ENCODE data around the gene ELL2. TPM values are rescaled to one million over a fixed set of nuclear protein-coding genes. Genes with fewer than 3 reads are reported as not detected.

The ELL2 gene
- total RNA-seq, 1 experiment from 2014 or later = 27.5 TPM

- Mint-ChIP-seq H3K9me3 (peaks cover 0 to 2% of the 10 kb centered on the region in 2 experiments; a peak in 1 of 5 replicates), H3K4me1 (peaks cover 0 to 5% of the 10 kb centered on the region in 2 experiments; a peak in 2 of 4 replicates), H3K36me3 (ENCODE audit: insufficient read depth in 1 of 3, low read depth in 3 of 3) (peaks cover 0 to 3% (median 0%) of the 10 kb centered on the region in 3 experiments; a peak in 2 of 7 replicates), H3K27me3 (ENCODE audit: low read depth) (no peaks in the 10 kb centered on the region), H3K27ac (no peak overlapping the region), H3K4me3 (no peak overlapping the region)
- Histone ChIP-seq H2BK5ac (ENCODE audit: insufficient read length, low read length) (no peak overlapping the region), H2BK12ac (ENCODE audit: insufficient read length, low read depth, low read length) (no peak overlapping the region), H3K56ac (ENCODE audit: insufficient read length, low read depth, low read length) (no peak overlapping the region), H4K91ac (ENCODE audit: insufficient read length, low read depth, low read length) (no peak overlapping the region), H3K4me1 (ENCODE audit: insufficient read depth, low read length) (no peaks in the 10 kb centered on the region), H3K18ac (ENCODE audit: insufficient read length, low read depth, low read length) (no peak overlapping the region), H3K23me2 (ENCODE audit: insufficient read length, low read depth, low read length, poor library complexity, severe bottlenecking) (no peaks in the 10 kb centered on the region), H3K79me1 (ENCODE audit: insufficient read depth, low read depth, low read length, poor library complexity, severe bottlenecking) (no peaks in the 10 kb centered on the region), H3K23ac (ENCODE audit: insufficient read length, low read depth, low read length) (no peak overlapping the region), H2BK20ac (ENCODE audit: low read depth, low read length, poor library complexity, severe bottlenecking) (no peak overlapping the region), H3K9me3 (ENCODE audit: control insufficient read depth, low read depth, low read length) (no peaks in the 10 kb centered on the region), H2BK120ac (ENCODE audit: low read depth, low read length, poor library complexity, severe bottlenecking) (no peak overlapping the region), H3K27ac (ENCODE audit: insufficient read length, low read depth, low read length) (no peak overlapping the region), H4K20me1 (ENCODE audit: control insufficient read depth, insufficient read depth, insufficient read length) (no peaks in the 10 kb centered on the region), H3T11ph (ENCODE audit: low read length) (no peak overlapping the region), H3K79me2 (ENCODE audit: insufficient read depth, low read length) (no peaks in the 10 kb centered on the region), H2BK15ac (ENCODE audit: low read depth, low read length) (no peak overlapping the region), H3K4ac (ENCODE audit: low read depth, low read length) (no peak overlapping the region), H2AFZ (ENCODE audit: low read length) (no peak overlapping the region), H2AK5ac (ENCODE audit: insufficient read length, low read length) (no peak overlapping the region), H3K14ac (ENCODE audit: insufficient read depth, low read length) (no peak overlapping the region), H3K9ac (ENCODE audit: extremely low read depth, insufficient read length, low read length) (no peak overlapping the region), H4K5ac (ENCODE audit: insufficient read length, low read depth, low read length) (no peak overlapping the region), H3K4me2 (ENCODE audit: insufficient read depth, insufficient read length, low read length) (no peak overlapping the region), H4K8ac (replicated peaks; ENCODE audit: insufficient read length, low read depth, low read length) (no peak overlapping the region), H3K27me3 (ENCODE audit: insufficient read depth, low read length) (no peaks in the 10 kb centered on the region)
- TF ChIP-seq, protein P1, sequence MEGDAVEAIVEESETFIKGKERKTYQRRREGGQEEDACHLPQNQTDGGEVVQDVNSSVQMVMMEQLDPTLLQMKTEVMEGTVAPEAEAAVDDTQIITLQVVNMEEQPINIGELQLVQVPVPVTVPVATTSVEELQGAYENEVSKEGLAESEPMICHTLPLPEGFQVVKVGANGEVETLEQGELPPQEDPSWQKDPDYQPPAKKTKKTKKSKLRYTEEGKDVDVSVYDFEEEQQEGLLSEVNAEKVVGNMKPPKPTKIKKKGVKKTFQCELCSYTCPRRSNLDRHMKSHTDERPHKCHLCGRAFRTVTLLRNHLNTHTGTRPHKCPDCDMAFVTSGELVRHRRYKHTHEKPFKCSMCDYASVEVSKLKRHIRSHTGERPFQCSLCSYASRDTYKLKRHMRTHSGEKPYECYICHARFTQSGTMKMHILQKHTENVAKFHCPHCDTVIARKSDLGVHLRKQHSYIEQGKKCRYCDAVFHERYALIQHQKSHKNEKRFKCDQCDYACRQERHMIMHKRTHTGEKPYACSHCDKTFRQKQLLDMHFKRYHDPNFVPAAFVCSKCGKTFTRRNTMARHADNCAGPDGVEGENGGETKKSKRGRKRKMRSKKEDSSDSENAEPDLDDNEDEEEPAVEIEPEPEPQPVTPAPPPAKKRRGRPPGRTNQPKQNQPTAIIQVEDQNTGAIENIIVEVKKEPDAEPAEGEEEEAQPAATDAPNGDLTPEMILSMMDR (conservative IDR thresholded peaks at IDR 0.05) = no peak
- no peak for DNase-seq
Measured at GRCh38 chr5:96001262-96001661, 39.6 kb upstream of the ELL2 start.
